GM12891 (cell line): Measurements from ENCODE around the gene EOLA2.

Source experiments
- PAX5 ChIP-seq: IDR thresholded peaks from 2 replicates; pipeline ENCODE4 v1.6.1; 2011; ENCODE audit warnings: low read length, moderate library complexity, mild to moderate bottlenecking; ENCODE audit not compliant: insufficient read depth, severe bottlenecking
- POLR2A ChIP-seq: IDR thresholded peaks from 2 replicates; pipeline ENCODE4 v1.6.1; 2011; ENCODE audit warnings: low read depth, low read length, control low read depth
- POLR2AphosphoS5 ChIP-seq: IDR thresholded peaks from 2 replicates; pipeline ENCODE4 v1.6.1; 2011; ENCODE audit warnings: low read depth, low read length, control low read depth
- POU2F2 ChIP-seq: IDR thresholded peaks from 2 replicates; pipeline ENCODE4 v1.6.1; 2011; ENCODE audit warnings: low read depth, mild to moderate bottlenecking, control low read depth, low read length, moderate library complexity
- SPI1 ChIP-seq: IDR thresholded peaks from 2 replicates; pipeline ENCODE4 v1.6.1; 2011; ENCODE audit warnings: low read depth, low read length, control low read depth
- TAF1 ChIP-seq: IDR thresholded peaks from 2 replicates; pipeline ENCODE4 v1.6.1; 2011; ENCODE audit warnings: low read depth, low read length, control low read depth

DNA sequence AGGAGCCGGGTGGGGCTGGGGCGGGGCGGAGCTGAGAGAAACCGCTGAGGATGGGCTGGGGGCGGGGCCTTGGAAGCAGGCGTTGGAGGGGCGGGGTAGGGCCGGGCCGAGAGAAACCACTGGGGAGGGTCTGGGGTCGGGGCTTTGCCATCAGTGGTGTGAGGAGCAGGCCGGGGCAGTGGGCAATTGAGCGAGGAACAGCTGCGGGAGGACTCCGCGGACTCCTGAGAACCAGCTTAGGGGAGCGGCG, 1.3 kb upstream of the EOLA2 start:
- TF ChIP-seq TAF1, result no peak
- TF ChIP-seq POLR2AphosphoS5, result no peak
- TF ChIP-seq POLR2A, result no peak
- no peak for TF ChIP-seq POU2F2
- no peak for TF ChIP-seq PAX5
- TF ChIP-seq SPI1, result no peak
